ENCODE results near the gene PPM1E. TPM values are rescaled to one million over a fixed set of nuclear protein-coding genes. Genes with fewer than 3 reads are reported as not detected.
"Not testable (repeated sequence)": the region's sequence is repeated elsewhere in the genome, so short reads cannot be mapped to it uniquely, and the experiment has no call there.

PPM1E gene
- total RNA-seq, 1 donor from 2014 or later = 0.05 TPM

GRCh38 chr17:58947411-58947810 lies 191.8 kb downstream of the PPM1E start:
- intact Hi-C loops (cut with micrococcal nuclease) = no loop called here

GRCh38 chr17:58947824-58948223 lies 192.2 kb downstream of the PPM1E start:
- intact Hi-C loops (cut with micrococcal nuclease) = no loop called here

GRCh38 chr17:58954358-58954757 lies 198.7 kb downstream of the PPM1E start:
- intact Hi-C loops (cut with micrococcal nuclease) = not testable (repeated sequence)

GRCh38 chr17:58956997-58957724 lies 201.5 kb downstream of the PPM1E start:
- intact Hi-C loops (cut with micrococcal nuclease) = no loop called here

DNA sequence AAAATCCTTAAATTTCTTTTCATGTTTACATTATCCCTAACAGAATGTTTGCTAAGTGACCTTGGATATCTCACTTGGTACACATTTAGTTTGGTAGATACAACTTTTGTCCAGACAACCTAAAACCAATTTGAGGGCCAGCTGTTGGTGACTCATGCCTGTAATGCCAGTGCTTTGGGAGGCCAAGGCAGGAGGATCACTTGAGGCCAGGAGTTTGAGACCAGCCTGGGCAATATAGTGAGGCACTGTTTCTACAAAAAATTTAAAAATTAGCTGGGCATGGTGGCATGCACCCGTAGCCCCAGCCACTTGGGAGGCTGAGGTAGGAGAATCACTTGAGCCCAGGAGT lies 202.0 kb downstream of the PPM1E start:
- intact Hi-C loops (cut with micrococcal nuclease) = not testable (repeated sequence)

GRCh38 chr17:58960068-58960467 lies 204.4 kb downstream of the PPM1E start:
- intact Hi-C loops (cut with micrococcal nuclease) = no loop called here

- intact Hi-C loops (cut with micrococcal nuclease) = no loop called here
Measured at GRCh38 chr17:58965221-58965620, 209.6 kb downstream of the PPM1E start.

DNA sequence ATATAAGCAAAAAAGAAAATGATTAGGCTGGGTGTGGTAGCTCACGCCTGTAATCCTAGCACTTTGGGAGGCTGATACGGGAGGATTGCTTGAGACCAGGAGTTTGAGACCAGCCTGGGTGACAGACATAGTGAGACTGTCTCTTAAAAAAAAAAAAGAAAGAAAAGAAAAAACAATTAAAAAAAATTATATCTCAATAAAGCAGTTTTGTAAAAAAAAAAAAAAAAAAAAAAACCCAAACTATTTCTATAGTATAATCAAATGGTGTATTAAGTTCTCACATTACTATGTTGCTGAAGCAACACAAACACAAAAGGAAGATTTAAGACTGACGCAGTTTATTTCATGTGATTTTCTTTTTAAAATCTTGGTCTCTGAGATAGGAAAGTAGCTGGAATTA lies 210.6 kb downstream of the PPM1E start:
- intact Hi-C loops (cut with micrococcal nuclease) = no loop called here

DNA sequence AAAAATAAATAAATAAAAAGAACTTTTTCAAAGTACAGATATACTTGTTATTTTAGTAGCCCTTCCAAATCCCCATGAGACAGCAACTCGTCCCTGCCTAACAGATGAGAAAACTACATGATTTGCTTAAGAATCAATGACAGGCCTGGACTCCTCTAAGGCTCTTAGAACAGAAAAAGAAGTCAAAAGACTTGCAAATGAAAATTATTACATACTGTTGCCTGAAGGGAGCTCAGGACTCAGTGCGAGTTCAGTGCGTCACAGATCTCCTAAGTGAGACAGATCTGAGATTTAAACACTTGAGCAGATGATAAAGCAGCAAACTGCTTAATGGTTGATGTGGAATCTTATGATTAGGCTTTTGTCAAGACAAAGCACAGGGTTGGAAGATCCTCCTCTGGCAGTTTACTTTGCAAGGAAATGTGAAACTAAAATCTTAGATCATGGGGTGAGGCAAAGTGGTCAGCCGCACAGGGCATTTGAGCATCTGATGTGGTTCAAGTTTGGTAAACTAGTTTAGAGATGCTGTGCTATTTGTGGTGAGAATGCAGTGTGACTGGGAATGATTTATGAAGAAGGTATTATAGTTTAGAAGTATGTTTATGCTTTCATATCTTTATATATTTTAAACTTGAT lies 212.9 kb downstream of the PPM1E start:
- intact Hi-C loops (cut with micrococcal nuclease) = no loop called here

DNA sequence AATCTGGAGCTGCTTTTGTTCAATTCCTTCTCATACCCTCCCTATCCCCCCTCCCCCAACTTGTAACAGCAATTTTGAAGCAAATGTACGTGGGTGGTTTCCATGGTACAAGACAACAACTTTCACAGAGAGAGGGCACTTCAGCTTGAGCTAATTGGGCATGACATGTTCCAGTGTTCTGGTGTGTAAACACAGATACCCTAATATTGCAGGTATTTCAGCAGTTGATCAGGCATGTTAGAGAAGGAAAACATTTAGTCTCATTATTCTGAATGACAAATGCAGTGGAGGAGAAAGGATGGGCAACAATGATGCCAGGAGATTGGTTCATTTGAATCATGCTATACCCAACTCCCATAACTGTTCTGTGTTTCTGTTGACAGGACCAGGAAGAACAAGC lies 213.5 kb downstream of the PPM1E start:
- intact Hi-C loops (cut with micrococcal nuclease) = no loop called here

DNA sequence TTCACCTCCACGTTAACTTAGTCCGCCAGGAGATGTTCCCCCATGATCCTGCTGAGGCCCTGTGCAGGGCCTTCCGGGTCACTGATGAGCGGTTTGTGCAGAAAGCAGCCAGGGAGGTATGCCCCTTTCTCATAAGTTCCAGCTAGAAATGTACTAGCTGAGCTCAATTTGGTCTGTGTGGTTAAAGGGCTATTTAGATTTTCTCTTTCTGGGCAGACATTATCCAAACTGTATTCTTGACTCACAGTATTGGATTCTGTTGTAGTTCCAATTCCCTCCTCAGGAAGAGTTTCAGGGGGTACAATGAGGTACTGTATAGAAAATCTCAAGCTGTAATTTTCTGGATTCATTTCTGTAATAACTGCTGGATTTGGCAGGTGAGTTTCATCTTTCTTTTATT lies 214.0 kb downstream of the PPM1E start:
- intact Hi-C loops (cut with micrococcal nuclease) = no loop called here

DNA sequence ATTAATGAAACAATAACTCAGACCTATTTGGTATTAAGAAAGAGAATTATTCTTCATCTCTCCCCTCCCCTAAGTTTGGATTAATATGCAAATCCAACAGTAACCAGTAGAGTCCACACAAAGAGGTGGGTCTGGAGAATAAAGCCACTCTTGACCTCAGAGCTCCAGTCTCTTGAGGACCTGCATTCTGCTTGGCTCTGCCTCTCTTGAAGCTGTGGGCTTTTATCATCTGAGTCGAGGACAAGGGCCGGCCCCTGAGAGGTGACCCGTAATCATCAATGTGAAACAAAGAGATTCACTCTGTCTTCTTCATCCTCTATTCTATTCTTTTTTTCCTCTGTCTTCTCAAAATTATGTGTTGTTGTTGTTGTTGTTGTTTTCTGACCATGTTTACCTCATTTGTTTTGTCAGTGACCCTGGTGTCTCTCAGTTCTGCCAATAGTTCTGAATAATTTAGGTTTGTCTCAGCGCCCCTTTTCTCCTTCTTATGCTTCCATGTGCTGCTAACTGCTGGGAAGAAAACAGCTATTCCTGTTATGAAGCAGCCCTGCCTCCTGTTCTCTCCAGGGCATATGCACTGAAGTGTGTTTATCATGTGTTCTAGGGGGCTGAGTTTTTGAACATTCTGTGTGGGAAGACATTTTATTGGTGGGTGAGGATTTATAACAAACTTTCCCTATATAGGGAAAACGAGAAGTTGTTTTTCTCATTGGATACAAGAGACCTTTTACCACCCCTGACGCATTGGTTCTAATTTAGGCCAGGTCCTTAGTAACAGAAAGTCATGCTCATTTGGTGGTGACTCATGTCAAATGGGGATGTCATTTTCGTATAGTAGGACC lies 215.2 kb downstream of the PPM1E start:
- intact Hi-C loops (cut with micrococcal nuclease) = no loop called here

DNA sequence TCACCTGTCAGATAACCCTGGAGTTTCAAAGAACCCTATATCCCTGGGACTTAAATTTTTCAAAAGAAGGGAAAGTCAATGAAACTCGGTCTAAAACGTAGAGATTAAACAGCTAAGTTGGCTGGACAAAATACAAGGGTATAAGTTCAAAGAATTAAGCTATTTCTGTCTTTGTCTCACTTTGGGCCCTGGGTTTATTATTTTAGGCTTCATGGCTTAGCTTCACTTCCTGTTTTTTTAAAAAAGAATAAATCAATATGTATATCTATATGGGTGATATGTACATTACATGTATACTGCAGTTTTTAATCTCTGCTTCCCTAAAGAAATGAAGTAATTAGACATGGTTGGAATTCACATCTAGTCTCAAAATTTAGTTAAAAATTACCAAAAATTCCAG lies 218.7 kb downstream of the PPM1E start:
- intact Hi-C loops (cut with micrococcal nuclease) = no loop called here

DNA sequence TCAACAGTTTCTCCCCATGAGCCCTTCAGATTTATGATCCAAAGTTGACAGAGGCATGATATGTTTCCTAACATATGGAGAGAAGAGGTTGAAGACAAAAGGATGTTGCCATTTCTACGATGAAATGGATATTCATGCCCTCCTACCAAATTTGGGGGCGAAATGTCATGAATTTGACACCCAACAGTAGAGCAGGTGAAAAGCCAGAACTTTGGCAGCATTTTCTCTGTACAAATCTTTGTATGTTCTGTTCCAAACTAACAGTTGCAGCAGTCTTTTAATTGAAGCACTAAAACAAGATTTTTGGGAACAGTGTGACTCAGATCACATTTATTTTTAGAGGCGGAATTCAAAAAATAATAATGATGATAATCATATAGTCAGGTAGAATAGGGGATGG lies 220.9 kb downstream of the PPM1E start:
- intact Hi-C loops (cut with micrococcal nuclease) = no loop called here

GRCh38 chr17:58980706-58981481 lies 225.2 kb downstream of the PPM1E start:
- intact Hi-C loops (cut with micrococcal nuclease) = no loop called here

GRCh38 chr17:58982626-58983025 lies 227.0 kb downstream of the PPM1E start:
- intact Hi-C loops (cut with micrococcal nuclease) = no loop called here

- intact Hi-C loops (cut with micrococcal nuclease) = no loop called here
Measured at GRCh38 chr17:58985367-58985766, 229.7 kb downstream of the PPM1E start.

- intact Hi-C loops (cut with micrococcal nuclease) = no loop called here
Measured at GRCh38 chr17:58985971-58986370, 230.3 kb downstream of the PPM1E start.

DNA sequence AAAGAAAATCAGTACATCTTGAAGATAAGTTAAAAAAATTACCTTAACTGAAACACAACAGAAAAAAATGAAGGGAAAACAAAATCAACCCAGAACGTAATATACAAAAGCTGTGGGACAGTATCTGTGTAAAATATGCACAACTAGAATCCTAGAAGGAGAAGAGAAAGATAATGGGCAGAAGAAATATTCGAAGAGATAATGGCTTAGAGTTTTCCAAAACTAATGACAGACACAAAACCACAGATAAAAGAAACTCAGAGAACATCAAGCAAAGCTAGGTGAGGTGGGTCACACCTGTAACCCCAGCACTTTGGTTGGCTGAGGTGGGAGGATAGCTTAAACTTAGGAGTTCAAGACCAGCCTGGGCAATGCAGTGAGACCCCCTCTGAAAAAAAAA lies 234.0 kb downstream of the PPM1E start:
- intact Hi-C loops (cut with micrococcal nuclease) = no loop called here

DNA sequence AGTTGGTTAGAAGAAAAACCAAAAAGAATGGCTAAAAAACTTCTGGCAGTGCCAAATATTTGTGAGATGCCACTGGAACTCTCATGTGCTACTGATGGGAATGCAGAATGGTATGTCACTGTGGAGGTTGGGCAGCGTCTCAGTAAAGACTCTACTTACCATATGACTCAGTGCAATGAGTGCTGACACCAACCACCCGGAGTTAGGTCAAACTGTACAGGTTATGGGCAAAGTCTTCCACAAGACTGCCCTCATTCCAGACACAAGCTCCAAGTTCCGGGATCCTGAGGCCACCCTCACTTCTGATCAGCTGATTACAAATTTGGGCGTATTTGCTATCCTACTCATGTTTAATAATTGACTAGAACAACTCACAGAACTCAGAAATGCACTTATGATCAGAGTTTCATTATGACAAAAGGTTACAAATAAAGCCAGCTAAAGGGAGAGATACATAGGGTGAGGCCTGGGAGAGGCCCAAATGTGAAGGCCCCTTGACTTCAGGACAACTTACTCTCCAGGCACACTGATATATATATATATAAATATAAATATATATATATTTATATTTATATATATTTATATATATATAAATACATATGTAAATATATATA lies 236.2 kb downstream of the PPM1E start:
- intact Hi-C loops (cut with micrococcal nuclease) = no loop called here

GRCh38 chr17:58993311-58993710 lies 237.7 kb downstream of the PPM1E start:
- intact Hi-C loops (cut with micrococcal nuclease) = no loop called here

All from T-helper 2 cell treated with Interferon-gamma antibody and Interleukin-4, amounts not matched to agents 100 ng/mL and 5 ng/mL, for 36 hours (primary cell).